H1 (cell line): Measurements from ENCODE around the gene DENND1A. TPM values are rescaled to one million over a fixed set of nuclear protein-coding genes. Genes with fewer than 3 reads are reported as not detected.

Experiments
- CTCF ChIA-PET: fragments of 300-600 bp; sonication (Branson Sonifier 250); formaldehyde crosslinking; loops from one replicate; lab custom pipeline; 2021; ENCODE audit not compliant: partially characterized antibody; lab: Charles Lee
- POLR2A ChIA-PET: fragments of 300-600 bp; sonication (Branson Sonifier 250); formaldehyde crosslinking; loops from one replicate; lab custom pipeline; 2021; ENCODE audit warnings: inconsistent platforms; ENCODE audit not compliant: partially characterized antibody; lab: Charles Lee
- DNase-seq, 2 experiments: peaks; one replicate each; pipeline versions ENCODE4 v3.0.0 to v3.0.0-alpha.2; 2010 to 2022; ENCODE audit warnings: low spot score in 2 of 2, low read depth in 1 of 2, mixed read lengths in 1 of 2
- FAIRE-seq: peaks from 2 replicates; lab custom pipeline; 2011; peaks lifted over from hg19 to GRCh38; lab: Jason Lieb, UNC
- H2AFZ ChIP-seq: 2 replicates; pipeline ENCODE4 v1.8.1; 2012; ENCODE audit warnings: low read length, inconsistent platforms
- H2AK5ac ChIP-seq: 2 replicates; pipeline ENCODE4 v1.6.1; 2013; ENCODE audit warnings: low read depth, low read length
- H2BK120ac ChIP-seq: replicated peaks from 2 replicates; pipeline ENCODE3; 2013; ENCODE audit warnings: low read depth, low read length, inconsistent platforms
- H2BK12ac ChIP-seq: 2 replicates; pipeline ENCODE4 v1.6.1; 2013; ENCODE audit warnings: low read depth, low read length
- H2BK15ac ChIP-seq: 2 replicates; pipeline ENCODE4 v1.6.1; 2013; ENCODE audit warnings: low read length
- H2BK20ac ChIP-seq: 2 replicates; pipeline ENCODE4 v1.6.1; 2013; ENCODE audit warnings: low read length
- H2BK5ac ChIP-seq: 2 replicates; pipeline ENCODE4 v1.6.1; 2013; ENCODE audit warnings: low read depth, low read length
- H3K14ac ChIP-seq: 2 replicates; pipeline ENCODE4 v1.6.1; 2013; ENCODE audit warnings: inconsistent platforms; ENCODE audit not compliant: insufficient read length
- H3K18ac ChIP-seq: 2 replicates; pipeline ENCODE4 v1.6.1; 2013; ENCODE audit warnings: low read length; ENCODE audit errors: extremely low read depth
- H3K23ac ChIP-seq: 2 replicates; pipeline ENCODE4 v1.6.1; 2013; ENCODE audit warnings: inconsistent platforms; ENCODE audit not compliant: insufficient read length
- H3K23me2 ChIP-seq: 2 replicates; pipeline ENCODE4 v1.6.1; 2013; ENCODE audit warnings: low read depth, low read length
- H3K27ac ChIP-seq: 2 replicates; pipeline ENCODE4 v1.6.1; 2011; ENCODE audit warnings: low read depth, low read length, inconsistent platforms
- H3K27me3 ChIP-seq, 4 experiments: replicated peaks in 1 of 4; 1 replicate in 1 of 4; 2 replicates in 3 of 4; pipeline versions ENCODE4 v1.6.1 to v1.8.1; 2011 to 2013; ENCODE audit warnings: low read length in 3 of 4, mild to moderate bottlenecking in 3 of 4, inconsistent platforms in 2 of 4, mixed read lengths in 2 of 4, moderate library complexity in 1 of 4; ENCODE audit not compliant: control insufficient read depth in 3 of 4, insufficient read depth in 3 of 4; ENCODE audit errors: extremely low read depth in 1 of 4
- H3K36me3 ChIP-seq, 4 experiments: 2 replicates each; pipeline versions ENCODE4 v1.6.1 to v1.8.1; 2011 to 2013; ENCODE audit warnings: mild to moderate bottlenecking in 4 of 4, low read length in 3 of 4, moderate library complexity in 2 of 4, control low read depth in 1 of 4, inconsistent platforms in 1 of 4; ENCODE audit not compliant: insufficient read depth in 4 of 4, control insufficient read depth in 2 of 4
- H3K4ac ChIP-seq: replicated peaks from 2 replicates; pipeline ENCODE3; 2013; ENCODE audit warnings: low read length, low read depth, mixed read lengths, inconsistent platforms; ENCODE audit not compliant: insufficient read length
- H3K4me1 ChIP-seq, 4 experiments: replicated peaks in 1 of 4; 1 replicate in 1 of 4; 2 replicates in 3 of 4; pipeline versions ENCODE4 v1.6.1 to v1.8.1; 2011 to 2013; ENCODE audit warnings: low read length in 3 of 4, inconsistent platforms in 2 of 4, mixed read lengths in 1 of 4; ENCODE audit not compliant: insufficient read depth in 4 of 4, control insufficient read depth in 3 of 4
- H3K4me2 ChIP-seq, 2 experiments: 2 replicates each; pipeline versions ENCODE4 v1.6.1 to v1.8.1; 2011 to 2013; ENCODE audit warnings: low read depth in 2 of 2, low read length in 2 of 2, control low read depth in 1 of 2, inconsistent platforms in 1 of 2, mild to moderate bottlenecking in 1 of 2; ENCODE audit not compliant: insufficient read depth in 1 of 2
- H3K4me3 ChIP-seq, 4 experiments: fragments of 200-600, 300-600 bp in 1 of 4; sonication (generic), shearing (Covaris generic), sonication (Bioruptor Twin) in 1 of 4; 2 replicates each; pipeline versions ENCODE4 v1.5.1 to v1.8.1; 2011 to 2016; ENCODE audit warnings: low read length in 4 of 4, low read depth in 3 of 4, control low read depth in 2 of 4, inconsistent platforms in 2 of 4, mild to moderate bottlenecking in 2 of 4, mixed read lengths in 1 of 4, moderate library complexity in 1 of 4; ENCODE audit not compliant: insufficient read depth in 2 of 4; ENCODE audit errors: extremely low read depth in 1 of 4
- H3K56ac ChIP-seq: replicated peaks from 2 replicates; pipeline ENCODE3; 2013; ENCODE audit warnings: low read depth, mild to moderate bottlenecking, mixed read lengths, low read length, inconsistent platforms; ENCODE audit not compliant: insufficient read length
- H3K79me1 ChIP-seq: 2 replicates; pipeline ENCODE4 v1.6.1; 2013; ENCODE audit warnings: low read depth, low read length, control low read depth
- H3K79me2 ChIP-seq, 2 experiments: 2 replicates each; pipeline versions ENCODE4 v1.6.1 to v1.8.1; 2012 to 2013; ENCODE audit warnings: low read length in 2 of 2, mild to moderate bottlenecking in 2 of 2, inconsistent platforms in 1 of 2; ENCODE audit not compliant: insufficient read depth in 2 of 2, control insufficient read depth in 1 of 2
- H3K9ac ChIP-seq, 4 experiments: replicated peaks in 1 of 4; 1 replicate in 1 of 4; 2 replicates in 3 of 4; pipeline versions ENCODE4 v1.6.1 to v1.8.1; 2011 to 2013; ENCODE audit warnings: low read depth in 3 of 4, low read length in 3 of 4, control low read depth in 2 of 4, mild to moderate bottlenecking in 2 of 4, moderate library complexity in 2 of 4, inconsistent platforms in 1 of 4; ENCODE audit errors: extremely low read depth in 1 of 4
- H3K9me3 ChIP-seq, 2 experiments: 2 replicates each; pipeline versions ENCODE4 v1.6.1 to v1.8.1; 2012 to 2013; ENCODE audit warnings: mild to moderate bottlenecking in 2 of 2, moderate library complexity in 2 of 2, control low read depth in 1 of 2, inconsistent platforms in 1 of 2, low read depth in 1 of 2, low read length in 1 of 2, mixed read lengths in 1 of 2; ENCODE audit not compliant: insufficient read depth in 2 of 2
- H4K20me1 ChIP-seq, 2 experiments: replicated peaks in 1 of 2; 2 replicates each; pipeline versions ENCODE3 to v1.8.1; 2011 to 2013; ENCODE audit warnings: inconsistent platforms in 2 of 2, low read length in 2 of 2, mild to moderate bottlenecking in 1 of 2; ENCODE audit not compliant: insufficient read depth in 2 of 2, control insufficient read depth in 1 of 2
- H4K5ac ChIP-seq: 2 replicates; pipeline ENCODE4 v1.6.1; 2013; ENCODE audit warnings: low read length, low read depth, mixed read lengths, inconsistent platforms; ENCODE audit not compliant: insufficient read length
- H4K8ac ChIP-seq: 2 replicates; pipeline ENCODE4 v1.8.0; 2013; ENCODE audit warnings: mild to moderate bottlenecking, moderate library complexity, low read length, inconsistent platforms; ENCODE audit not compliant: insufficient read depth; ENCODE audit errors: extremely low read depth
- H4K91ac ChIP-seq: replicated peaks from 2 replicates; pipeline ENCODE3; 2013; ENCODE audit warnings: low read length, mixed read lengths, inconsistent platforms; ENCODE audit not compliant: insufficient read length
- BRCA1 ChIP-seq: IDR thresholded peaks from 2 replicates; pipeline ENCODE4 v1.6.1; 2012; ENCODE audit warnings: low read depth, low read length, improper control_type of control experiment
- KDM4A ChIP-seq: IDR thresholded peaks from one replicate; pipeline ENCODE4 v1.7.1; 2012; ENCODE audit warnings: low read depth, mild to moderate bottlenecking, moderate library complexity, low read length, inconsistent platforms; ENCODE audit not compliant: severe bottlenecking
- WGBS, 2 experiments: shearing (Covaris generic) in 1 of 2; methylation state at CpG; one replicate each; pipeline versions ENCODE4 v1.1.6 to v1.1.7; 2013 to 2015; ENCODE audit warnings: low lambda C conversion rate in 2 of 2, mixed read lengths in 2 of 2, inconsistent platforms in 1 of 2, low coverage in 1 of 2, missing lambda C conversion rate in 1 of 2; ENCODE audit not compliant: insufficient replicate concordance in 2 of 2, insufficient coverage in 1 of 2, insufficient read length in 1 of 2; ENCODE audit errors: extremely low coverage in 1 of 2, missing lambda C conversion rate in 1 of 2; 5-methylcytosine and 5-hydroxymethylcytosine counted together
- polyA plus RNA-seq, 7 experiments: library from polyadenylated mRNA; depleted of rRNA in 3 of 7; stranded (reverse) in 5 of 7; unstranded in 2 of 7; fragments of >200 nt in 5 of 7; fragments of 200-250 nt in 2 of 7; gene quantifications; 1 replicate in 5 of 7; 2 replicates in 1 of 7; 4 replicates in 1 of 7; pipeline versions ENCODE4 v1.2.1 to v1.2.3, GENCODE V29; 2011 to 2013; ENCODE audit warnings: missing spikeins in 2 of 7, mixed read lengths in 2 of 7
- total RNA-seq: library from RNA; stranded (reverse); fragmentation: NEBNext Ultra II Directional; extraction: Animal tissue kit (Norgen Biotek cat#: 25700); gene quantifications from 2 replicates; pipeline ENCODE4 v1.2.1, GENCODE V29; 2021
- TF ChIP-seq, protein P1 (sequence below): IDR thresholded peaks from 2 replicates; pipeline ENCODE4 v1.6.1; 2011; ENCODE audit warnings: low read length, improper control_type of control experiment

The DENND1A gene
- total and polyA plus RNA-seq, 2 of the 8 experiments (the other 6 are each of a cell fraction or from before 2014, with no cell fraction given) = 24.1 to 26.4 TPM

DNA sequence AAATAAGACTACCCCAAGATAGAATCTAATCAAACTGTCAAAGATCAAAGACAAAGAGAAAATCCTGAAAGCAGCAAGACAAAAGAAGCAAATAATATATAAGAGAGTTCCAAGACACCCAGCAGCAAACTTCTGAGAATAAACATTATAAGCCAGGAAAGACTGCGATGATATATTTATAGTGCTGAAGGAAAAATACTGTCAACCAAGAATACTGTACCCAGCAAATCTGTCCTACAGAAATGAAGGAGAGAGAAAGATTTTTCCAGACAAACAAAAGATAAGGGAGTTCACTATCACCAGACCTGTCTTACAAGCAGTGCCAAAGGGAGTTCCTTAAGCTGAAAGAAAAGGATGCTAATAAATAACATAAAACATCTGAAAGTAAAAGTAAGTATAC is 227.4 kb downstream of the DENND1A start:
- ChIA-PET POLR2A (no interaction called here), CTCF (interaction anchor here (0.8 to 1.4 kb wide), 3 partner anchors 106 to 158 kb away, joined by 3 to 4 read pairs (median 3); no protein-coding TSS in a partner anchor)
- Histone ChIP-seq H4K20me1 (peaks cover 0 to 1% of the 10 kb centered on the region in 2 experiments), H4K91ac (no peak overlapping the region), H3K4me1 (no peaks in the 10 kb centered on the region), H3K4me2 (no peak overlapping the region), H2BK120ac (no peak overlapping the region), H3K9ac (no peak overlapping the region), H3K23me2 (no peaks in the 10 kb centered on the region), H4K8ac (no peak overlapping the region), H2BK5ac (no peak overlapping the region), H3K79me2 (no peaks in the 10 kb centered on the region), H3K79me1 (no peaks in the 10 kb centered on the region), H3K9me3 (no peaks in the 10 kb centered on the region), H3K4ac (no peak overlapping the region), H2BK12ac (no peak overlapping the region), H2AFZ (no peak overlapping the region), H3K56ac (no peak overlapping the region), H2BK20ac (no peak overlapping the region), H3K27me3 (no peaks in the 10 kb centered on the region), H3K18ac (no peak overlapping the region), H3K27ac (no peak overlapping the region), H2BK15ac (no peak overlapping the region), H4K5ac (no peak overlapping the region), H2AK5ac (no peak overlapping the region), H3K4me3 (no peak overlapping the region), H3K23ac (no peak overlapping the region), H3K36me3 (no peaks in the 10 kb centered on the region), H3K14ac (no peak overlapping the region)
- no peak for DNase-seq
- 71% methylated on average over 1 of the region's 1 CpG; no CpG with 5 or more reads in 1 of the 2 experiments for WGBS, 2 experiments
- FAIRE-seq = no peak
- no peak for TF ChIP-seq BRCA1
- TF ChIP-seq, protein P1, sequence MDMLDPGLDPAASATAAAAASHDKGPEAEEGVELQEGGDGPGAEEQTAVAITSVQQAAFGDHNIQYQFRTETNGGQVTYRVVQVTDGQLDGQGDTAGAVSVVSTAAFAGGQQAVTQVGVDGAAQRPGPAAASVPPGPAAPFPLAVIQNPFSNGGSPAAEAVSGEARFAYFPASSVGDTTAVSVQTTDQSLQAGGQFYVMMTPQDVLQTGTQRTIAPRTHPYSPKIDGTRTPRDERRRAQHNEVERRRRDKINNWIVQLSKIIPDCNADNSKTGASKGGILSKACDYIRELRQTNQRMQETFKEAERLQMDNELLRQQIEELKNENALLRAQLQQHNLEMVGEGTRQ = no peak
- TF ChIP-seq KDM4A = no peak
